Stimulated activated naive CD8-positive, alpha-beta T cell treated with anti-CD3 and anti-CD28 coated beads, Interleukin-15, Interleukin-2, amounts not matched to agents 100 ng/mL and 50 ng/mL, for 24 hours (primary cell): ENCODE data around the gene NR2C1.
A peak's percentile ranks its signal among the peaks of the same experiment; 100 is the strongest.

Experiments
- H3K27ac Mint-ChIP-seq: one replicate; pipeline ENCODE4 v1.8.0; 2021; ENCODE audit warnings: mild to moderate bottlenecking, mixed read lengths
- H3K27me3 Mint-ChIP-seq: one replicate; pipeline ENCODE4 v1.8.0; 2021; ENCODE audit warnings: mixed read lengths
- H3K36me3 Mint-ChIP-seq: one replicate; pipeline ENCODE4 v1.8.0; 2021; ENCODE audit warnings: low read depth, mixed read lengths
- H3K4me1 Mint-ChIP-seq: one replicate; pipeline ENCODE4 v1.8.0; 2021; ENCODE audit warnings: low read depth, mixed read lengths
- H3K4me3 Mint-ChIP-seq: one replicate; pipeline ENCODE4 v1.8.0; 2021; ENCODE audit warnings: mild to moderate bottlenecking, mixed read lengths
- H3K9me3 Mint-ChIP-seq: one replicate; pipeline ENCODE4 v1.8.0; 2021; ENCODE audit warnings: mixed read lengths

The NR2C1 gene

GRCh38 chr12:95059984-95060383, 13.4 kb downstream of the NR2C1 start:
- Mint-ChIP-seq H3K27ac (no peak overlapping the region), H3K4me1 (no peaks in the 10 kb centered on the region), H3K36me3 (peaks cover 51% of the 10 kb centered on the region), H3K4me3 (no peak overlapping the region), H3K9me3 (no peaks in the 10 kb centered on the region), H3K27me3 (no peaks in the 10 kb centered on the region)

- Mint-ChIP-seq H3K27me3 (no peaks in the 10 kb centered on the region), H3K4me3 (no peak overlapping the region), H3K36me3 (peaks cover 37% of the 10 kb centered on the region), H3K27ac (no peak overlapping the region), H3K4me1 (no peaks in the 10 kb centered on the region), H3K9me3 (no peaks in the 10 kb centered on the region)
These were observed 16.0 kb downstream of the NR2C1 start for GRCh38 chr12:95057424-95057823.

- Mint-ChIP-seq H3K4me1 (no peaks in the 10 kb centered on the region), H3K27me3 (no peaks in the 10 kb centered on the region), H3K27ac (no peak overlapping the region), H3K9me3 (no peaks in the 10 kb centered on the region), H3K4me3 (no peak overlapping the region), H3K36me3 (peaks cover 41% of the 10 kb centered on the region)
These were observed 18.4 kb downstream of the NR2C1 start for GRCh38 chr12:95055057-95055456.

GRCh38 chr12:95054206-95054605, 19.2 kb downstream of the NR2C1 start:
- Mint-ChIP-seq H3K4me1 (no peaks in the 10 kb centered on the region), H3K9me3 (no peaks in the 10 kb centered on the region), H3K27me3 (no peaks in the 10 kb centered on the region), H3K4me3 (no peak overlapping the region), H3K36me3 (peaks cover 41% of the 10 kb centered on the region), H3K27ac (no peak overlapping the region)

- Mint-ChIP-seq H3K27ac (no peak overlapping the region), H3K4me1 (no peaks in the 10 kb centered on the region)
These were observed 22.2 kb downstream of the NR2C1 start for GRCh38 chr12:95051241-95051640.

GRCh38 chr12:95037906-95038305, 35.5 kb downstream of the NR2C1 start:
- Mint-ChIP-seq H3K27ac (no peak overlapping the region), H3K4me3 (no peak overlapping the region), H3K36me3 (peaks cover 36% of the 10 kb centered on the region), H3K27me3 (no peaks in the 10 kb centered on the region), H3K9me3 (no peaks in the 10 kb centered on the region), H3K4me1 (peaks cover 21% of the 10 kb centered on the region)

More at GRCh38 chr12:95051241-95051640, 22.2 kb downstream of the NR2C1 start:
- Mint-ChIP-seq H3K4me3 (no peak overlapping the region), H3K36me3 (peaks cover 41% of the 10 kb centered on the region), H3K9me3 (no peaks in the 10 kb centered on the region), H3K27me3 (no peaks in the 10 kb centered on the region)

- no peaks in the 10 kb centered on the region for H3K27me3 Mint-ChIP-seq
- no peak overlapping the region for H3K4me3 Mint-ChIP-seq
- no peak overlapping the region for H3K27ac Mint-ChIP-seq
- peaks cover 21% of the 10 kb centered on the region for H3K4me1 Mint-ChIP-seq
- H3K36me3 Mint-ChIP-seq: peaks cover 29% of the 10 kb centered on the region
- no peaks in the 10 kb centered on the region for H3K9me3 Mint-ChIP-seq
These were observed 38.7 kb downstream of the NR2C1 start for GRCh38 chr12:95034750-95035149.

GRCh38 chr12:95022477-95022876, 50.9 kb downstream of the NR2C1 start:
- Mint-ChIP-seq H3K4me1 (no peaks in the 10 kb centered on the region), H3K36me3 (peaks cover 28% of the 10 kb centered on the region), H3K9me3 (no peaks in the 10 kb centered on the region), H3K27ac (no peak overlapping the region), H3K4me3 (no peak overlapping the region), H3K27me3 (no peaks in the 10 kb centered on the region)

GRCh38 chr12:95017482-95017881, 55.9 kb downstream of the NR2C1 start:
- Mint-ChIP-seq H3K9me3 (peaks cover 5% of the 10 kb centered on the region), H3K27me3 (no peaks in the 10 kb centered on the region), H3K36me3 (peaks cover 11% of the 10 kb centered on the region), H3K4me3 (no peak overlapping the region), H3K27ac (no peak overlapping the region), H3K4me1 (peaks cover 3% of the 10 kb centered on the region)

- Mint-ChIP-seq H3K27ac (no peak overlapping the region), H3K27me3 (no peaks in the 10 kb centered on the region)
These were observed 57.3 kb downstream of the NR2C1 start for GRCh38 chr12:95016120-95016519.

GRCh38 chr12:95014554-95014953, 58.9 kb downstream of the NR2C1 start:
- no peaks in the 10 kb centered on the region for H3K27me3 Mint-ChIP-seq
- H3K27ac Mint-ChIP-seq: no peak overlapping the region
- peaks cover 5% of the 10 kb centered on the region for H3K9me3 Mint-ChIP-seq
- H3K4me1 Mint-ChIP-seq: peaks cover 3% of the 10 kb centered on the region
- H3K36me3 Mint-ChIP-seq: peaks cover 8% of the 10 kb centered on the region
- no peak overlapping the region for H3K4me3 Mint-ChIP-seq

More at GRCh38 chr12:95016120-95016519, 57.3 kb downstream of the NR2C1 start:
- peaks cover 11% of the 10 kb centered on the region for H3K36me3 Mint-ChIP-seq
- H3K4me3 Mint-ChIP-seq: no peak overlapping the region
- H3K4me1 Mint-ChIP-seq: peaks cover 3% of the 10 kb centered on the region
- peaks cover 5% of the 10 kb centered on the region for H3K9me3 Mint-ChIP-seq

- no peak overlapping the region for H3K27ac Mint-ChIP-seq
These were observed 67.2 kb downstream of the NR2C1 start for GRCh38 chr12:95006206-95006605.

GRCh38 chr12:95004610-95005009, 68.8 kb downstream of the NR2C1 start:
- Mint-ChIP-seq H3K27me3 (no peaks in the 10 kb centered on the region), H3K4me3 (peak overlapping the region; percentile 93), H3K4me1 (peaks cover 42% of the 10 kb centered on the region), H3K36me3 (peaks cover 19% of the 10 kb centered on the region), H3K27ac (no peak overlapping the region), H3K9me3 (peaks cover 11% of the 10 kb centered on the region)

More at GRCh38 chr12:95006206-95006605, 67.2 kb downstream of the NR2C1 start:
- Mint-ChIP-seq H3K9me3 (peaks cover 11% of the 10 kb centered on the region), H3K4me1 (peaks cover 26% of the 10 kb centered on the region), H3K4me3 (no peak overlapping the region), H3K36me3 (peaks cover 10% of the 10 kb centered on the region), H3K27me3 (no peaks in the 10 kb centered on the region)

- Mint-ChIP-seq H3K27ac (peak overlapping the region; percentile 93), H3K36me3 (peaks cover 27% of the 10 kb centered on the region), H3K4me3 (peak overlapping the region; percentile 93), H3K27me3 (no peaks in the 10 kb centered on the region), H3K4me1 (peaks cover 49% of the 10 kb centered on the region), H3K9me3 (peaks cover 11% of the 10 kb centered on the region)
These were observed 69.5 kb downstream of the NR2C1 start for GRCh38 chr12:95003921-95004272.

GRCh38 chr12:95003213-95003920, 70.1 kb downstream of the NR2C1 start, which contains the start of gene NDUFA12:
Gene NDUFA12, minus strand, starts transcription at chr12:95003697. Its CDS starts 17 bp downstream, at chr12:95003680.
- H3K36me3 Mint-ChIP-seq: peaks cover 31% of the 10 kb centered on the region
- H3K9me3 Mint-ChIP-seq: peaks cover 11% of the 10 kb centered on the region
- H3K27ac Mint-ChIP-seq: peak within 1 kb of the TSS; percentile 93
- H3K4me1 Mint-ChIP-seq: peaks cover 54% of the 10 kb centered on the region
- peak within 1 kb of the TSS; percentile 93 for H3K4me3 Mint-ChIP-seq
- no peaks in the 10 kb centered on the region for H3K27me3 Mint-ChIP-seq

- Mint-ChIP-seq H3K4me1 (peaks cover 60% of the 10 kb centered on the region), H3K27me3 (no peaks in the 10 kb centered on the region), H3K36me3 (peaks cover 35% of the 10 kb centered on the region), H3K9me3 (peaks cover 11% of the 10 kb centered on the region), H3K4me3 (peak overlapping the region; percentile 93), H3K27ac (peak overlapping the region; percentile 93)
These were observed 70.7 kb downstream of the NR2C1 start for GRCh38 chr12:95002754-95003153.
